Stomach smooth muscle (tissue), 2 donors: ENCODE data around the gene RALBP1.
"Not testable (repeated sequence)": the region's sequence is repeated elsewhere in the genome, so short reads cannot be mapped to it uniquely, and the experiment has no call there.

ENCODE experiments used
- H3K27ac ChIP-seq: one replicate; pipeline ENCODE4 v1.7.0; 2013; ENCODE audit warnings: mild to moderate bottlenecking, low read length, inconsistent platforms
- H3K27me3 ChIP-seq, 2 donors: one replicate each; pipeline ENCODE4 v1.7.0; 2013; ENCODE audit warnings: low read length in 2 of 2; ENCODE audit not compliant: insufficient read depth in 2 of 2, control insufficient read depth in 1 of 2
- H3K36me3 ChIP-seq, 2 donors: one replicate each; pipeline ENCODE4 v1.7.0; 2013; ENCODE audit warnings: low read length in 2 of 2; ENCODE audit not compliant: control insufficient read depth in 2 of 2, insufficient read depth in 2 of 2
- H3K4me1 ChIP-seq: one replicate; pipeline ENCODE4 v1.7.0; 2013; ENCODE audit warnings: low read length; ENCODE audit not compliant: control insufficient read depth, insufficient read depth
- H3K4me3 ChIP-seq, 2 donors: one replicate each; pipeline ENCODE4 v1.7.0; 2013; ENCODE audit warnings: low read length in 2 of 2
- H3K9ac ChIP-seq, 2 donors: one replicate each; pipeline ENCODE4 v1.7.0; 2013; ENCODE audit warnings: low read length in 2 of 2, mild to moderate bottlenecking in 1 of 2
- H3K9me3 ChIP-seq, 2 donors: one replicate each; pipeline ENCODE4 v1.7.0; 2013; ENCODE audit warnings: low read length in 2 of 2; ENCODE audit not compliant: control insufficient read depth in 2 of 2
- donor health status: healthy.
- donor health status: Pancreatic carcinoma.

RALBP1 gene

GRCh38 chr18:9436206-9436929, 38.9 kb upstream of the RALBP1 start:
- Histone ChIP-seq H3K4me3 (no peak overlapping the region), H3K36me3 (no peaks in the 10 kb centered on the region), H3K9ac (no peak overlapping the region), H3K4me1 (peaks cover 9% of the 10 kb centered on the region), H3K9me3 (no peaks in the 10 kb centered on the region), H3K27ac (no peak overlapping the region), H3K27me3 (no peaks in the 10 kb centered on the region)

- no peaks in the 10 kb centered on the region for H3K36me3 ChIP-seq
- peaks cover 9% of the 10 kb centered on the region for H3K4me1 ChIP-seq
- no peaks in the 10 kb centered on the region for H3K27me3 ChIP-seq
- H3K27ac ChIP-seq = no peak overlapping the region
- H3K9me3 ChIP-seq = no peaks in the 10 kb centered on the region
- no peak overlapping the region for H3K9ac ChIP-seq
- H3K4me3 ChIP-seq = no peak overlapping the region
Observed at GRCh38 chr18:9437021-9437437, 38.3 kb upstream of the RALBP1 start.

GRCh38 chr18:9437672-9438071, 37.6 kb upstream of the RALBP1 start:
- no peak overlapping the region for H3K9ac ChIP-seq
- no peak overlapping the region for H3K27ac ChIP-seq
- H3K36me3 ChIP-seq = no peaks in the 10 kb centered on the region
- no peak overlapping the region for H3K4me3 ChIP-seq
- H3K9me3 ChIP-seq = no peaks in the 10 kb centered on the region
- peaks cover 9% of the 10 kb centered on the region for H3K4me1 ChIP-seq
- H3K27me3 ChIP-seq = no peaks in the 10 kb centered on the region

- Histone ChIP-seq H3K4me3 (no peak overlapping the region), H3K9ac (no peak overlapping the region), H3K27me3 (no peaks in the 10 kb centered on the region), H3K9me3 (no peaks in the 10 kb centered on the region), H3K4me1 (no peaks in the 10 kb centered on the region), H3K27ac (no peak overlapping the region), H3K36me3 (no peaks in the 10 kb centered on the region)
Observed at GRCh38 chr18:9441061-9441460, 34.3 kb upstream of the RALBP1 start.

- Histone ChIP-seq H3K9me3 (peaks cover 0 to 5% of the 10 kb centered on the region in 2 donors), H3K9ac (no peak overlapping the region), H3K36me3 (no peaks in the 10 kb centered on the region), H3K27ac (no peak overlapping the region), H3K27me3 (no peaks in the 10 kb centered on the region), H3K4me3 (no peak overlapping the region), H3K4me1 (no peaks in the 10 kb centered on the region)
Observed at GRCh38 chr18:9444549-9444948, 30.8 kb upstream of the RALBP1 start.

- H3K36me3 ChIP-seq = no peaks in the 10 kb centered on the region
Observed at GRCh38 chr18:9446839-9447238, 28.5 kb upstream of the RALBP1 start.

GRCh38 chr18:9447334-9447733, 28.0 kb upstream of the RALBP1 start:
- H3K4me3 ChIP-seq = no peak overlapping the region
- H3K9me3 ChIP-seq = peaks cover 0 to 5% of the 10 kb centered on the region in 2 donors
- no peaks in the 10 kb centered on the region for H3K4me1 ChIP-seq
- H3K27ac ChIP-seq = no peak overlapping the region
- no peaks in the 10 kb centered on the region for H3K36me3 ChIP-seq
- no peaks in the 10 kb centered on the region for H3K27me3 ChIP-seq
- no peak overlapping the region for H3K9ac ChIP-seq

More at GRCh38 chr18:9446839-9447238, 28.5 kb upstream of the RALBP1 start:
- Histone ChIP-seq H3K27ac (no peak overlapping the region), H3K9ac (no peak overlapping the region), H3K9me3 (peaks cover 0 to 5% of the 10 kb centered on the region in 2 donors), H3K4me3 (no peak overlapping the region), H3K27me3 (no peaks in the 10 kb centered on the region), H3K4me1 (no peaks in the 10 kb centered on the region)

GRCh38 chr18:9449600-9450414, 25.5 kb upstream of the RALBP1 start:
- no peaks in the 10 kb centered on the region for H3K27me3 ChIP-seq
- no peak overlapping the region for H3K4me3 ChIP-seq
- H3K4me1 ChIP-seq = no peaks in the 10 kb centered on the region
- peaks cover 0 to 5% of the 10 kb centered on the region in 2 donors for H3K9me3 ChIP-seq
- H3K9ac ChIP-seq = no peak overlapping the region
- H3K27ac ChIP-seq = no peak overlapping the region
- H3K36me3 ChIP-seq = no peaks in the 10 kb centered on the region

GRCh38 chr18:9450920-9451319, 24.4 kb upstream of the RALBP1 start:
- not testable (repeated sequence) for H3K27ac ChIP-seq, H3K9ac ChIP-seq, H3K36me3 ChIP-seq, H3K4me3 ChIP-seq, H3K4me1 ChIP-seq, H3K9me3 ChIP-seq, H3K27me3 ChIP-seq

- no peaks in the 10 kb centered on the region for H3K27me3 ChIP-seq
- H3K4me1 ChIP-seq = no peaks in the 10 kb centered on the region
- no peak overlapping the region for H3K4me3 ChIP-seq
- H3K9ac ChIP-seq = no peak overlapping the region
- peaks cover 0 to 8% of the 10 kb centered on the region in 2 donors for H3K9me3 ChIP-seq
- no peak overlapping the region for H3K27ac ChIP-seq
- H3K36me3 ChIP-seq = no peaks in the 10 kb centered on the region
Observed at GRCh38 chr18:9453283-9453682, 22.0 kb upstream of the RALBP1 start.
